ENCODE data around the gene NUTF2.

NUTF2 gene

GRCh38 chr16:67865318-67865717 is 18.6 kb downstream of the NUTF2 start:
- no peak for DNase-seq

DNA sequence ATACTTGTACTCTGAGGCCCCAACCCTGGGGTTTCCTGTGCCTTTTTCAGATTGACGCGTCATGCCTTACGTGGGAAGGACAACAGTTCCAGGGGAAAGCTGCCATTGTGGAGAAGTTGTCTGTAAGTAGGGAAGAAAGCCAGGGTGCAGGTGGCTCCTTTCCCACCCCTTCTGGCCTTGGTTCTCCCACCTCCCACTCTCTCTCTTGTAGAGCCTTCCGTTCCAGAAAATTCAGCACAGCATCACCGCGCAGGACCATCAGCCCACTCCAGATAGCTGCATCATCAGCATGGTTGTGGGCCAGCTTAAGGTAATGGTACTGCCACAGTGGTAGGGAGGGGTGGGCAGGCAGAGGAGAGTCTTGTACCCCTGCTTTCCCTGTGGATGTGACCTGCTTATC is 21.6 kb downstream of the NUTF2 start:
- DNase-seq = no peak

DNA sequence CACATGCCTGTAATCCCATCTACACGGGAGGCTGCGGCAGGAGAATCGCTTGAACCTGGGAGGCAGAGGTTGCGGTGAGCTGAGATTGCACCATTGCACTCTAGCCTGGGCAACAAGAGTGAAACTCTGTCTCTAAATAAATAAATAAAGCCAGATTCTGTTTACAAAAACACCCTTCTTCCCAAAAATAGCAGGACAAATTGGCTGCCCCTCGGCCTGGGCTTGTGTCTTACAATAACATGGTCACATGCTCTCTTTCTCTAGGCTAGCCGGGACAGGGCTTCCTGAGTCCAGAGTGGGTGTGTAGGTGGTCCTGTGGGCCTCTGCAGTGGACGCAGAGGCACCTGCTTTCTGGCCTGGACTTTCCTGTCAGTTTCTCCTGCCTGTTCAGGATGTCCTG is 22.9 kb downstream of the NUTF2 start:
- no peak for DNase-seq

GRCh38 chr16:67871256-67871655 is 24.5 kb downstream of the NUTF2 start:
- no peak for DNase-seq

GRCh38 chr16:67872131-67872630 is 25.4 kb downstream of the NUTF2 start:
- no peak for DNase-seq

DNA sequence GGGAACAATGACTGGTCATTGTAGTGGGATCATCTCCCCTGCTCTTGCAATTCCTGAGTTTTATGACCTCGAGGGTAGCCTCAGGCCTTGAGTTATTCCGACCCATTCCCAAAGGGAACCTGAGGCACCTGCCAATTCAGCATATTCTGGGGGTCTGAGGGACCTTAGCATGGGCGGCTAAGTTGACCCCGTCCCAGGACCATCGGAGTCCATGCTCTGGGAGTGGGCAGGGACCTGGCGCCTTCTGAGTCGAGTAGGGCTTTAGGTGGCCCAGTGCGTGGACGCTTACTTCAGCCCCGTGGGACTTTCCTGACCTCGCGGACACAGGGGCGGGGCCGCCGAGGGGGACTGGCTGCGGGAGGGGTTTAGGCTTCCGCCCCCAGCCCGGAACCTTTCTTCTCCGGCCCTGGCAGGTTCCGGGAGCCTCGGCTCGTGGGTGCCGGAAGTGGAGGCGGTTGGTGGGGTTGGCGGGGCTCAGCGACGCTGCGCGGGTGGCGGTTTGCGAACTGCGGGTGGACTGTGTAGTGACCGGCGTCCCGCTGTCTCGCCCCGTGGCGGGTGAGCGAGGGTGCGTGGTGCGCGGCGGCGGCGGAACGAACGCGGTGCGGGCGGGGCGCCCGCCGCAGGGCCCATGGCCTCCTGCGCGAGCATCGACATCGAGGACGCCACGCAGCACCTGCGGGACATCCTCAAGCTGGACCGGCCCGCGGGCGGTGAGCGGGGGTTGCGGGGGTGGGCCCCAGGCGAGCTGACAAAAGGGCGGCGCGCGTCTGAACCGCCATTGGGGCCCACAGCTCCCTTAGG is 26.1 kb downstream of the NUTF2 start, which contains the start of gene EDC4:
TSS of gene EDC4 (plus strand) at position 422 of the 804 bp plus-strand sequence. CDS start at position 632, 210 bp downstream.
- DNase-seq = peak; percentile 85

GRCh38 chr16:67873435-67874370 is 27.0 kb downstream of the NUTF2 start:
- no peak for DNase-seq

DNA sequence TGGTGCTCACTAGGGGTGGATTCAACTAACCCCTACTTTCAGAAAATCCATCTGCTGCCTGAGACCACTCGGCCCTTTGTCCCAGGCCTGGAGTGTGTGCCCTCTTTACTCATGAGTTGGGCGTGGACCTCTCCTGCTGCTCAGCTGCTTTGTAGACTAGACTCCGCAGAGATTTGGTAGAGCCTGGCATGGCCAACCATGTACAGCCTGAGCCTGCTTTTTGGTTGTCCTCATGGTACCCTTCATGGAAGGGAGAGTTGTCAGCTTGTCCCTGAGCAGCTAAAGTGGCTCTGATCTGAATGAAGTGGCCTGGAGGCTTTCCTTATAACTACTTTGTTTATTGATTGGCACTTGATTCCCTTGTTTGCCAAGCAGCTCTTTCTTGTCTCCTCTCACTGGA is 27.6 kb downstream of the NUTF2 start:
- no peak for DNase-seq

DNA sequence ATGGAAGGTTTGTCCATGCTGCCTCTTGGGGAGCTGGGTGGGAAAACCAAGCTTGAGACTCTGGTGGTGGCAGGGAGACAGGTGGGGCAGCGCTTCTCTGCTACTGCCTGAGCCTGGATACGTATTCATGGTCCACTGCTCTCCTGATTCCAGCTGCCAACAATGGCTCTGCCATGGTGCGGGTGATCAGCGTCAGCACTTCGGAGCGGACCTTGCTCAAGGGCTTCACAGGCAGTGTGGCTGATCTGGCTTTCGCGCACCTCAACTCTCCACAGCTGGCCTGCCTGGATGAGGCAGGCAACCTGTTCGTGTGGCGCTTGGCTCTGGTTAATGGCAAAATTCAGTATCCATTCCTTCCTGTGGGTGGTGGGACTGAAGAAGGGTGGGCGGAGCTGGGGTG is 30.3 kb downstream of the NUTF2 start:
- no peak for DNase-seq

DNA sequence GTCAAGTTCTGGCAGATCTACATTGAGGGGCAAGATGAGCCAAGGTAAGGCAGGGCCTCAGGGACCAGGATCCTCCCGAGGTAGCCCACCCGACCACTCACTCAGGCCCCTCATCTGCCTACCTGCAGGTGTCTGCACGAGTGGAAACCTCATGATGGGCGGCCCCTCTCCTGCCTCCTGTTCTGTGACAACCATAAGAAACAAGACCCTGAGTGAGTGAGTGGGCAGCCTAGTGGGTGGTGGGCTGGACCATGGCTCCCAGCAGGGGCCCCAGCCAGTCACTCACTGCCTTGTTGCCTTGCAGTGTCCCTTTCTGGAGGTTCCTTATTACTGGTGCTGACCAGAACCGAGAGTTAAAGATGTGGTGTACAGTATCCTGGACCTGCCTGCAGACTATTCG is 31.5 kb downstream of the NUTF2 start:
- DNase-seq = no peak

DNA sequence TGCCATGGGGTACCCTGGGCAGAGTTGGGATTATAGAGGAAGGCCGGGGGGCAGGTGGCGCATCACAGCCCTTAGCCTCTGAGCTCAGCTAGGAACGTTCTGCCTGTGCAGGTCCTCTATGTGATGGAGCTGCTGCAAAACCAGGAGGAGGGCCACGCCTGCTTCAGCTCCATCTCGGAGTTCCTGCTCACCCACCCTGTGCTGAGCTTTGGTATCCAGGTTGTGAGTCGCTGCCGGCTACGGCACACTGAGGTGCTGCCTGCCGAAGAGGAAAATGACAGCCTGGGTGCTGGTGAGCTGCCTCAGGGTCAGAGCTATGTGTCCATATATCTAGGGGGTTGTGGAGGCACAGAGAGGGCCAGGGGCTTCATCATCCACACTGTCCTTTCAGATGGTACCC is 32.1 kb downstream of the NUTF2 start:
- DNase-seq = no peak

GRCh38 chr16:67879462-67879861 is 32.7 kb downstream of the NUTF2 start:
- DNase-seq = no peak

DNA sequence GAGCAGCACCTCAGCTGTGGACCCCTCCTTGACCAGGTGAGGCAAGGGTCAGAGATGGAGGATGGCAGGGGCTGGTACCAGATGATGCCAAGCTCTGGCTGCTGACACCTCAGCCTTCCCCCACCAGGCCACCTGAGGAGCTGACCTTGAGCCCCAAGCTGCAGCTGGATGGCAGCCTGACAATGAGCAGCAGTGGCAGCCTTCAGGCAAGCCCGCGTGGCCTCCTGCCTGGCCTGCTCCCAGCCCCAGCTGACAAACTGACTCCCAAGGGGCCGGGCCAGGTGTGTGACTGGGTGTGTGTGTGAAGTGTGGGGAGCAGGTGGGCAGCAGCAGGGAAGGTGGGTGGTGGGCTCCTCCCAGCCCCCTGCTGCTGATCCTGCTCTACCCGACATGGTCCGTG is 33.2 kb downstream of the NUTF2 start:
- no peak for DNase-seq

DNA sequence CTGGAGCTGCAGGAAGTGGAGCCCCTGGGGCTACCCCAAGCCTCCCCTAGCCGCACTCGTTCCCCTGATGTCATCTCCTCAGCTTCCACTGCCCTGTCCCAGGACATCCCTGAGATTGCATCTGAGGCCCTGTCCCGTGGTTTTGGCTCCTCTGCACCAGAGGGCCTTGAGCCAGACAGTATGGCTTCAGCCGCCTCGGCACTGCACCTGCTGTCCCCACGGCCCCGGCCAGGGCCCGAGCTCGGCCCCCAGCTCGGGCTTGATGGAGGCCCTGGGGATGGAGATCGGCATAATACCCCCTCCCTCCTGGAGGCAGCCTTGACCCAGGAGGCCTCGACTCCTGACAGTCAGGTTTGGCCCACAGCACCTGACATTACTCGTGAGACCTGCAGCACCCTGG is 33.9 kb downstream of the NUTF2 start:
- DNase-seq = no peak

- no peak for DNase-seq
These were observed 35.0 kb downstream of the NUTF2 start for GRCh38 chr16:67881621-67882161.

GRCh38 chr16:67882374-67883145 is 35.8 kb downstream of the NUTF2 start:
- no peak for DNase-seq

GRCh38 chr16:67883146-67883871 is 36.6 kb downstream of the NUTF2 start:
- DNase-seq = no peak

GRCh38 chr16:67883872-67884261 is 37.1 kb downstream of the NUTF2 start:
- DNase-seq = peak; percentile 43

DNA sequence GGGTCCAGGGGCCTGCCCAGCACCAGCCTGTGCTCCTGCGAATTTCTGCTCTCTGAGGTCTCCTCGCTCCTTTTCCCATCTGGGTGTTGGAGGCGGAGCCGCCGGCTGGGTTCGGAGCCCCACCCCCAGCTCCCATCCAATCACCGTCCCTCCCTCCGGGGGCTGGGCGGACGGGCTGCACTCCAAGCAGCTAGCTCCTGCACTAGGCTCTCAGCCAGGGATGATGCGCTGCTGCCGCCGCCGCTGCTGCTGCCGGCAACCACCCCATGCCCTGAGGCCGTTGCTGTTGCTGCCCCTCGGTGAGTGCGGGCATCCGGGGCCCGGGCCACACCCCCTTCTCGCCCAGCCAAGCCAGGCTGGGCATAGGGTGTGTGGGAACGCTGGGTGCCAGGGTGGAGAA is 38.0 kb downstream of the NUTF2 start, which contains the start of gene NRN1L:
TSS of gene NRN1L (plus strand) at position 202 of the 400 bp plus-strand sequence. CDS start at position 221, 19 bp downstream.
- DNase-seq = no peak

- no peak for DNase-seq
These were observed 38.8 kb downstream of the NUTF2 start for GRCh38 chr16:67885545-67885944.

DNA sequence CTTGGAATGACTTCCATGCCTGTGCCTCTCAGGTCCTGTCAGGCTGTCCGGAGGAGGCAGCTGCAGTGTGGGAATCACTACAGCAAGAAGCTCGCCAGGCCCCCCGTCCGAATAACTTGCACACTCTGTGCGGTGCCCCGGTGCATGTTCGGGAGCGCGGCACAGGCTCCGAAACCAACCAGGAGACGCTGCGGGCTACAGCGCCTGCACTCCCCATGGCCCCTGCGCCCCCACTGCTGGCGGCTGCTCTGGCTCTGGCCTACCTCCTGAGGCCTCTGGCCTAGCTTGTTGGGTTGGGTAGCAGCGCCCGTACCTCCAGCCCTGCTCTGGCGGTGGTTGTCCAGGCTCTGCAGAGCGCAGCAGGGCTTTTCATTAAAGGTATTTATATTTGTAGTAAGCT is 39.2 kb downstream of the NUTF2 start:
- DNase-seq = no peak

GRCh38 chr16:67886387-67886786 is 39.7 kb downstream of the NUTF2 start:
- no peak for DNase-seq
